Measurements from ENCODE around the gene F9.

F9 gene

DNA sequence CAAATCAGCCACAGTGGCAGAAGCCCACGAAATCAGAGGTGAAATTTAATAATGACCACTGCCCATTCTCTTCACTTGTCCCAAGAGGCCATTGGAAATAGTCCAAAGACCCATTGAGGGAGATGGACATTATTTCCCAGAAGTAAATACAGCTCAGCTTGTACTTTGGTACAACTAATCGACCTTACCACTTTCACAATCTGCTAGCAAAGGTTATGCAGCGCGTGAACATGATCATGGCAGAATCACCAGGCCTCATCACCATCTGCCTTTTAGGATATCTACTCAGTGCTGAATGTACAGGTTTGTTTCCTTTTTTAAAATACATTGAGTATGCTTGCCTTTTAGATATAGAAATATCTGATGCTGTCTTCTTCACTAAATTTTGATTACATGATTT, at the start of gene F9:
Gene F9 (plus strand): TSS at position 190 of the 400 bp plus-strand sequence. CDS start 26 bp downstream, at position 216.
- Histone ChIP-seq H3K79me2 (ENCODE audit: insufficient read depth, low read length) (no peaks in the 10 kb centered on the region), H3K4me3 (ENCODE audit: low read depth in 1 of 2, low read length in 2 of 2) (no peak within 1 kb of the TSS), H2AFZ (ENCODE audit: low read depth, low read length) (no peak within 1 kb of the TSS), H4K20me1 (ENCODE audit: insufficient read depth, low read length) (no peaks in the 10 kb centered on the region), H3K9me3 (ENCODE audit: insufficient read depth, low read length, severe bottlenecking) (no peaks in the 10 kb centered on the region), H3K36me3 (ENCODE audit: insufficient read depth, low read length) (no peaks in the 10 kb centered on the region), H3K27ac (ENCODE audit: low read length) (no peak within 1 kb of the TSS), H3K27me3 (ENCODE audit: insufficient read depth, low read length, poor library complexity) (no peaks in the 10 kb centered on the region), H3K4me2 (ENCODE audit: insufficient read depth, low read length) (no peak within 1 kb of the TSS), H3K4me1 (ENCODE audit: insufficient read depth, low read length) (no peaks in the 10 kb centered on the region), H3K9ac (ENCODE audit: low read depth, low read length) (no peak within 1 kb of the TSS)
- ATAC-seq (ENCODE audit: insufficient read depth, low read depth) (no peak), DNase-seq (no peak)
- TF ChIP-seq, protein P1, sequence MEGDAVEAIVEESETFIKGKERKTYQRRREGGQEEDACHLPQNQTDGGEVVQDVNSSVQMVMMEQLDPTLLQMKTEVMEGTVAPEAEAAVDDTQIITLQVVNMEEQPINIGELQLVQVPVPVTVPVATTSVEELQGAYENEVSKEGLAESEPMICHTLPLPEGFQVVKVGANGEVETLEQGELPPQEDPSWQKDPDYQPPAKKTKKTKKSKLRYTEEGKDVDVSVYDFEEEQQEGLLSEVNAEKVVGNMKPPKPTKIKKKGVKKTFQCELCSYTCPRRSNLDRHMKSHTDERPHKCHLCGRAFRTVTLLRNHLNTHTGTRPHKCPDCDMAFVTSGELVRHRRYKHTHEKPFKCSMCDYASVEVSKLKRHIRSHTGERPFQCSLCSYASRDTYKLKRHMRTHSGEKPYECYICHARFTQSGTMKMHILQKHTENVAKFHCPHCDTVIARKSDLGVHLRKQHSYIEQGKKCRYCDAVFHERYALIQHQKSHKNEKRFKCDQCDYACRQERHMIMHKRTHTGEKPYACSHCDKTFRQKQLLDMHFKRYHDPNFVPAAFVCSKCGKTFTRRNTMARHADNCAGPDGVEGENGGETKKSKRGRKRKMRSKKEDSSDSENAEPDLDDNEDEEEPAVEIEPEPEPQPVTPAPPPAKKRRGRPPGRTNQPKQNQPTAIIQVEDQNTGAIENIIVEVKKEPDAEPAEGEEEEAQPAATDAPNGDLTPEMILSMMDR (IDR thresholded peaks at IDR 0.05; ENCODE audit: borderline replicate concordance, extremely low read depth, low read length, poor library complexity, severe bottlenecking) = no peak
- TF ChIP-seq EZH2 (IDR thresholded peaks at IDR 0.05; ENCODE audit: borderline replicate concordance, low read depth, low read length, severe bottlenecking) = no peak

DNA sequence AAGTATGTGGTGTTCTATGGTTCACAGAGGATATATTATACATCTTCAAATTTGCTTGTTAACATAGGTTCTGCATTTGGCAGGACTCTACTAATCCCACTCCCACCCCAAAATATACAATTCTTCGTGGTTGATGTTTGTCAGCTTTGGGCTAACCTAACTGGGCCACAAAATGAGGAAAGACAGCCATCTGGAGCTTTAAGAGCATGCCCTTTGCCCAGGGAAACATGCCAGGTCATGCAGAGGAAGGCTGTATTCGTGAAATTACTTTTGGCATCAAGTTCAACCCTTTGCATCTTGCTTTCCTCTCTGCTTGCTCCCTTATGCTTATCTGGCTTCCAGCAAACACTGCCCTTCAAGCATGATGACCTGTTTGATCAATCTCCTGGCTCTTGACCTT, 46.8 kb upstream of the F9 start:
- TF ChIP-seq, protein P1 (IDR thresholded peaks at IDR 0.05; ENCODE audit: borderline replicate concordance, extremely low read depth, low read length, poor library complexity, severe bottlenecking) = no peak
- TF ChIP-seq EZH2 (IDR thresholded peaks at IDR 0.05; ENCODE audit: borderline replicate concordance, low read depth, low read length, severe bottlenecking) = no peak
- Histone ChIP-seq H3K4me1 (ENCODE audit: insufficient read depth, low read length) (no peaks in the 10 kb centered on the region), H4K20me1 (ENCODE audit: insufficient read depth, low read length) (no peaks in the 10 kb centered on the region), H3K4me2 (ENCODE audit: insufficient read depth, low read length) (no peak overlapping the region), H3K27ac (ENCODE audit: low read length) (no peak overlapping the region), H2AFZ (ENCODE audit: low read depth, low read length) (no peak overlapping the region), H3K4me3 (ENCODE audit: low read depth in 1 of 2, low read length in 2 of 2) (no peak overlapping the region), H3K36me3 (ENCODE audit: insufficient read depth, low read length) (no peaks in the 10 kb centered on the region), H3K9ac (ENCODE audit: low read depth, low read length) (no peak overlapping the region), H3K27me3 (ENCODE audit: insufficient read depth, low read length, poor library complexity) (no peaks in the 10 kb centered on the region), H3K79me2 (ENCODE audit: insufficient read depth, low read length) (no peaks in the 10 kb centered on the region), H3K9me3 (ENCODE audit: insufficient read depth, low read length, severe bottlenecking) (no peaks in the 10 kb centered on the region)
- ATAC-seq (ENCODE audit: insufficient read depth, low read depth) = no peak
- no peak for DNase-seq

DNA sequence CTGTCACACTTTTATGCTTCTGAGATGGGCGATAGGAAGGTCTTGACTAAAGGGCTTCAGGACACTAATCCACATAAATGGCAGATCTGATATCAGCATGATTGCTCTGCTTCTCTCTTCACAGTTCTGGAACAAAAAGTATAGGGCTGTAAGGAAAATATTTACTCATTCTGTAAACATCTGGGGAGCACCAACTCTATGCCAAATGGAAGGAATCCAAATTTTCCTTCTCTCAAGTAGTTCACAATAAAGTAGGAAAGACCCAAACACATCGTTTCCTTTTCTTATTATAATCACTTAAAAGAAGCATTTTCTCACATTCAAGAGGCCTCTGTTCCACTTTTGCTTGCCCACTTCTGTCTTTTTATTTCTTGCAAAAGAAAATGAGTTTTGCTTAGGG, 45.9 kb upstream of the F9 start:
- Histone ChIP-seq H2AFZ (ENCODE audit: low read depth, low read length) (no peak overlapping the region), H3K4me1 (ENCODE audit: insufficient read depth, low read length) (no peaks in the 10 kb centered on the region), H3K27me3 (ENCODE audit: insufficient read depth, low read length, poor library complexity) (no peaks in the 10 kb centered on the region), H3K79me2 (ENCODE audit: insufficient read depth, low read length) (no peaks in the 10 kb centered on the region), H3K27ac (ENCODE audit: low read length) (no peak overlapping the region), H3K36me3 (ENCODE audit: insufficient read depth, low read length) (no peaks in the 10 kb centered on the region), H3K4me3 (ENCODE audit: low read depth in 1 of 2, low read length in 2 of 2) (no peak overlapping the region), H3K4me2 (ENCODE audit: insufficient read depth, low read length) (no peak overlapping the region), H3K9ac (ENCODE audit: low read depth, low read length) (no peak overlapping the region), H3K9me3 (ENCODE audit: insufficient read depth, low read length, severe bottlenecking) (no peaks in the 10 kb centered on the region), H4K20me1 (ENCODE audit: insufficient read depth, low read length) (no peaks in the 10 kb centered on the region)
- no peak for TF ChIP-seq EZH2 (IDR thresholded peaks at IDR 0.05; ENCODE audit: borderline replicate concordance, low read depth, low read length, severe bottlenecking)
- TF ChIP-seq, protein P1 (IDR thresholded peaks at IDR 0.05; ENCODE audit: borderline replicate concordance, extremely low read depth, low read length, poor library complexity, severe bottlenecking) = no peak
- DNase-seq = no peak
- ATAC-seq (ENCODE audit: insufficient read depth, low read depth) = no peak

- H3K9me3 ChIP-seq (ENCODE audit: insufficient read depth, low read length, severe bottlenecking) = no peaks in the 10 kb centered on the region
- H3K4me3 ChIP-seq (ENCODE audit: low read depth in 1 of 2, low read length in 2 of 2) = no peak overlapping the region
- DNase-seq (no peak), ATAC-seq (ENCODE audit: insufficient read depth, low read depth) (no peak)
- no peaks in the 10 kb centered on the region for H4K20me1 ChIP-seq (ENCODE audit: insufficient read depth, low read length)
- H3K27me3 ChIP-seq (ENCODE audit: insufficient read depth, low read length, poor library complexity) = no peaks in the 10 kb centered on the region
- TF ChIP-seq, protein P1 (IDR thresholded peaks at IDR 0.05; ENCODE audit: borderline replicate concordance, extremely low read depth, low read length, poor library complexity, severe bottlenecking) = no peak
- no peak overlapping the region for H3K27ac ChIP-seq (ENCODE audit: low read length)
- no peak overlapping the region for H3K4me2 ChIP-seq (ENCODE audit: insufficient read depth, low read length)
- no peaks in the 10 kb centered on the region for H3K36me3 ChIP-seq (ENCODE audit: insufficient read depth, low read length)
- H3K4me1 ChIP-seq (ENCODE audit: insufficient read depth, low read length) = no peaks in the 10 kb centered on the region
- no peak overlapping the region for H2AFZ ChIP-seq (ENCODE audit: low read depth, low read length)
- H3K9ac ChIP-seq (ENCODE audit: low read depth, low read length) = no peak overlapping the region
- no peaks in the 10 kb centered on the region for H3K79me2 ChIP-seq (ENCODE audit: insufficient read depth, low read length)
Observed at GRCh38 chrX:139495324-139495723, 35.2 kb upstream of the F9 start.

Measured in DND-41 (cell line).